NCI-H82 (cell line): ENCODE data around the gene CDKAL1.
"Not testable (repeated sequence)": the region's sequence is repeated elsewhere in the genome, so short reads cannot be mapped to it uniquely, and the experiment has no call there.

Source experiments
- DNase-seq: peaks from one replicate; lab custom pipeline; 2025; lab: John Stamatoyannopoulos, UW

The CDKAL1 gene

DNA sequence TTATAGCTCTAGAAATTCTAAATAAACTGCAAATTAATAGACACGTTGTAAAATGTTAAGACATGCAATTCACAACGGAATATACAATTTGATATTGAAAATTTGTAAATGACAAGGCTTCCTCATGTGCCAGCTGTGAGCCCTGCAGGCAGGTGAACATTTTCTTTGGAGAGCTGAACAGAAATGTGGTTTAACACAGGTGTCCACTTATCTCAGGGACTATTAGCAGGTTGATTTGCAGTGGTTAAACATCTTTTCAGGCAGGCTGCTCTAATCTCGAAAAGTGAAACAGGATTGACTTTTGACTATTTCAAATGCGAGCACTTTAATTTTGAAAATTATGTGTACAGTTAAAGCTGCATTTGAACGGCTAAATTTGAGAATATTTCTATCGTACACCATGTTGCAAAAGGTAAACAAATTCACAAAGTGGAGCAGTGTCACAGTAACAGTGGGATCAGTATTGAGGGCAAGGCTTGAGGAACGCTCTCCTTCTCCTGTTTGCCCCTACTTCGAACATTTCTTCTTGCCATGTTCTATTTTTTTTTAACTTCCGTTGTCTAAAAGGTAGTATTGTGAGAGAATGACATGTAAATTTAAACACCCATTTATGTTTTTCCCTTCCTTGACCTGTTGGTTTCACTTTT, 210.8 kb downstream of the CDKAL1 start:
- no peak for DNase-seq

DNA sequence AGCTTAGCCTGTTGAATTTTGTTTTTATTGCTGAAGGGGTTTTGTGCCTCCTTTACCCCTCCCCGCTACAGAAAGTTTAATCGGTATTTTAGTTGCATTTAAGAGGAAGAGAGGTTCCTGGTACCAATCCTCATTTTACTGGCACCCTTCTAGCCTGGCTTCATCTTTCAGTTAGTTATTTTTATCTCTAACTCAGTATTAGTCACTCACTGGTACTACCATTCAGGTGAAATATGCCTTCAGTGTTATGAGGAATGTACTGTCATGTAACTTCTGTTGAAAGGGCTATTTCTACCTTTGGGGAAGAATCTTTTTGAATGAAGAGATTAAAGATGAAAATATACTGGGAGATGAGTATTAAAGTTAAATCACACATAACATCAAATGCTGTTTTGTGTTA, 211.8 kb downstream of the CDKAL1 start:
- DNase-seq, result no peak

DNA sequence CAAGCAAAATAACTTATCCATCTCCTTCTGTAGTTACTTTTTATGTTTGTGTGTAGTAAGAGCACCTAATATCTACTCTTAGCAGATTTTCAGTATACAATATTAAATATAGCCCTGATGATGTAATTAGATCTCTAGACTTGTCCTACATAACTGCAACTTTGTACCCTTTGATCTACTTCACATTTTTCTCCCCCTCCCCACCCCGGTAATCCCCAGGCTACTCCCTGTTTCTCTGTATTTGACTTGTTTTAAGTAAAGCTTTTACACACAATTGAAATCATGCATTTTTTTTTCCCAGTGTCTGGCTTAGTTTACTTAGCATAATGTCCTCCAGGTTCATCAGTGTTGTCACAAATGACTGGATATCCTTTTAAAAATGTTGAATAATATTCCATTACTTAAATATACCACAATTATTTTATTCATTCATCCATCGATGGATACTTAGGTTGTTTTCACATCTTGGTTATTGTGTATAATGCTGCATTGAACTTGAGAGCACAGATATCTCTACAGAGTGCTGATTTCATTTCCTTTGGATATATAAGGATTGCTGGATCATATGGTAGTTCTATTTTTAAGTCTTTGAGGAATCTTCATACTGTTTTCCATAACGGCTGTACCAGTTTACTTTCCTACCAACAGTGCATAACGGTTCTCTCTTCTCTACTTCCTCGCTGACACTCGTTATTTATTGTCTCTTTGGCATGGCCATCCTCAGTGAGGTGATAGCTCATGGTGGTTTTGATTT, 212.7 kb downstream of the CDKAL1 start:
- DNase-seq, result no peak

DNA sequence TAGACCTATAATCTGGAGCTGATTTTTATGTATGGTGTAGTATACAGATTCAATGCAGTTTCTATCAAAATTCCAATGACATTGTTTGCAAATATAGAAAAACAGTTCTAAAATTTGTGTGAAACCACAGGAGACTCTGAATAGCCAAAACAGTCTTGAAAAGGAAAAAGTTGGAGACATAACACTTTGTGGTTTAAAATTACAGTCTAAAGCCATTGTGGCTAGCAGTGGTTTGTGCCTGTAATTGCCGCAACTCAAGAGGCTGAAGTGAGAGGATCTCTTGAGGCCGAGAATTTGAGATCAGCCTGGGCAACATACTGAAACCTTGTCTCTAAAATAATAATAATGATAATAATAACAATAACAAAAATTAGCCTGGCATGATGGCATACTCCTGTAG, 213.7 kb downstream of the CDKAL1 start:
- DNase-seq, result no peak

DNA sequence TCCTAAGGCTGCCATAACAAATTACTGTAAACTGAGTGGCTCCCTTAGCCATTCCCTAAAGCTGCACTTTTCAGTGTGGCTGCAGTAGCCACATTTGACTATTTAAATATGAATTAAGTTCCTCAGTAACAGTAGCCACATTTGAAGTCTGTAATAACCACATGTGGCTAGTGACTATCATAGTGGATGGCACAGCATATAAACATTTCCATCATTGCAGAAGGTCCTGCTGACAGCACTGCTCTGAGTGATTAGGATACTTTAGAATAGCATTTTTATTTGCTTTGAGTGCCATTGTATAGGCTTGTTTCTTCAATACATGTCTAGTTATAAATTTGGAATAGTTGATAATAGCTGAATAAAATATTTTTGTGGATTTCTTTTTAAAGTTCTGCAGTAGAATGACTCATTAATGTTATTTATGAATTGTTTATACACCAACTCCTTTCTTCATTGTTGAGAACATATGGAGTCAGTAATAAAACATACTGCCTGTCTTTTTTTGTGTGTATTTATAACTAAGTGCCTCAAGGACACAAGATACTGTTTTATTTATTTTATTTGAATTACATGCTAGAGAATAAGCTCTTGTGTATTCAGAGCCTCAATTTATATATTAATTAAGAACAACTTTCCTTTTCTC, 217.2 kb downstream of the CDKAL1 start:
- DNase-seq, result no peak

DNA sequence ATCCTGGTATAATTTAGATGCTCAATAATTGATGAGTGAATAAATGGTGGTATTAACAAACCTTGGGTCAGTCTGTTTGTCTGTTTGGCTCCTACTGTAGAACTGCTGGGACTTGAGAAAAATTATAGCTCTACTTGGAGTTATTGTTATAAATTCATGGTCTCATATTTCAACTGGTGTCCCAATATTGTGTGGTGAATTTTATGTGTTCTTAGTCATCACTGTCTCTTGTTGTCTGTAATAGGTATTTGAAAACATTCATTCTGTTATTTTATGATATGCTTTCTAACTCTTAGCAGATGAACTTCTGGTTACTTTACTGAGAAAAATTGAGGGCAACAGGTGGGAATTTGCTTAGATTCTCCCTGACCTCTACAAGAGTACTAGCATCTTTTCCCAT, 221.4 kb downstream of the CDKAL1 start:
- no peak for DNase-seq

DNA sequence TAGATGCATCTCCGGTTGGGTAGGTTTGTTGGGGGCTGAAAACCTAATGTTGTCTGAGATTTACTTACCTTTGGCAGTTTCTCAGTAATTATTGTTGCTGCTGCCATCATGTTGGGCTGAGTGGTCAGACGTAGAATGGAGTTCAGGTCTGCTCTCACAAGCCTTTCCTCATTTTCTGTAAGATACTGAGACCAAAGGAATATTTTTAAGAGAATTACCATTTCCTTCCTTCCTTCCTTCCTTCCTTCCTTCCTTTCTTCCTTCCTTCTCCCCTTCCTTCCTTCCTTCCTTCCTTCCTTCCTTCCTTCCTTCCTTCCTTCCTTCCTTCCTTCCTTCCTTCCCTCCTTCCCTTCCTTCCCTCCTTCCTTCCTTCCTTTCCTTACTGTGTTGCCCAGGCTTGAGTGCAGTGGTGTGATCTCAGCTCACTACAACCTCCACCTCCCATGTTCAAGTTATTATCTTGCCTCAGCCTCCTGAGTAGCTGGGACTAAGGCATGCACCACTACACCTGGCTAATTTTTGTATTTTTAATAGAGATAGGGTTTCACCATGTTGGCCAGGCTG, 222.4 kb downstream of the CDKAL1 start:
- not testable (repeated sequence) for DNase-seq

DNA sequence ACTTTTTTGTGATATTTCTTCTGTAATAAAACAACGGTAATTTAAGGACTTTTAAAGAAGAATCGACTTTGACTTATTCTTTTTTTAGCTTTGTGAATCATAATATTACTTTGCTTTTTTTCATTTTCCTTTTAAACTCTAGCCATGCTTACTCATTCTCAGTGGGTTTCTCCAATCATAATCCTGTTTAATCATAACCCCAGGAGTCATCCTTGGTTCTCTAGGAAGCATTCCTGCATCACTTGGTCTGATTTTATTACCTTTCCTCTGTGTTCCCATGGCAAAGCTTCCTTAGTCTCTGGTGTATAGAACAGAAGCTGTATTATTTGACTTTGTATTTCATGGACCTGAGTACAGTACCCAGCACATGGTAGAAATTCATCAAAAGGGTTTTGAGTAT, 223.5 kb downstream of the CDKAL1 start:
- DNase-seq, result no peak

DNA sequence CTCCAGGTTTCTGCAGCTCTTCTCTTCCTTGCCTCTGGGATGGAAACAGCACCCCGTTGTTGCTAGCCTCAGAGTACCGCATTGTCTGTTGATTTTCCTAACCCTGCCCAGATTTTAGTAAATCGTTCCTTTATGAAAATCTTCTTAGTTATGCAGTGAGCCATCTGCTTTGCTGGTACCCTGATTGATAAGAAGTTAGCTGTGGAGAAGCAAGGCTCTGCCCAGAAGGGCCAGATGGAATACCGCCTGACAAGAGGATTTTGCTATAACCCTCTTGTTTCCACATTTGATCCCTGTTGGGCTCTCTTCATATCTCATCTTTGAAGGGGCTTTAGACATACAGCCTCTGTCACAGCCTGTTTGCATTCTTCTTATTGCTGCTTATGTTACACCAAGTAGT, 229.0 kb downstream of the CDKAL1 start:
- DNase-seq, result peak; percentile 93

DNA sequence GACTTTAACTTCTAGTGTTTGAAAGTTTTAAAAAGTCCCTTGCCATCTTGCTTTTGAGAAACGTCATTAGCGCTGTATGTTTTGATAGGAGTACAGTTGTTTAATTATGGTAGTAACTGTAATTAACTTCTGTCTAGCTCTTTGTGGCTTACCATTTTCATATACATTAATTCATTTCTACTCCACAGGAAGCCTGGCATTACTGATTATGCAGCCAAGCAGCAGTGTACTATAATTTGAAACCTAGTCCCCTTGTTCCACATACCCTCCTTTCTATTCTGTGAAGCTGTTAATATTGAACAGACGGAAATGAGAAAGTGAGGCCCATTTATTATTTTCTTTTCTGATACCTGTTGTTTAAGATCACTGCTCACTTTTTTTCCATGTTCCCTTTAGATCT, 235.4 kb downstream of the CDKAL1 start:
- DNase-seq, result no peak

DNA sequence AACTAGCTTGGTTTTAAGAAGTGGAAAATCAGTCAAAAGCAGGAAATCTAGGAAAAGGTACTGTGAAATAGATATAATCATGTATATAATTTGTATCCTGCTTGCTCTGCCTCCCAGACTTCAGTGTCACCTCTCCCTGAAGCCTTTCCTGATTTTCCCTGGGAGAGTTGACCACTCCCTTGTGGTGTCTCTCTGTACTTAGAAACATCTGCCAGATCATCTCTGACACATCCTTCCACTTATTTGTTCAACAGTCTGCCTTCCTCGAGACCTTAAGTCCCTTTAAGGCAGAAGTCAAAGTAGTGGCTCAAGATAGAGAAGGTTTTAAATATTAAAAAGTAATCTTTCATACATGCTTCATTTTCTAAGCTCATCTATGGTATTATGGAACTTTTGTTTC, 236.5 kb downstream of the CDKAL1 start:
- peak; percentile 51 for DNase-seq

DNA sequence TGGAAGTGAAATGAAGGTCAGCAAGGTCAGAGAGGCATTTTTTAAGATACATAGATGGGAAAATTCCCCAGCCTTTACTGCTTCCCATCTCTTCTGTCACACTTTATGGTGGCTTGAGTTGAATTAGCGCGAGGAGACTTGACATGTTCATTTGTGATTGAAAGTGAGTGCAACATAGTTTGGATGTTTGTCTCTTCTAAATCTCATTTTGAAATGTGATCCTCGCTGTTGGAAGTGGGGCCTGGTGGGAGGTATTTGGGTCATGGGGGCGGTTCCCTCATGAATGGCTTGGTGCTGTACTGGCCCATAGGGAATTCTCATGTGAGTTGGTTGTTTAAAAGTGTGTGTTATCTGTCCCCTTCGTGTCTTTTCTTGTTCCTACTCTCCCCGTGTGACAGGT, 237.2 kb downstream of the CDKAL1 start:
- DNase-seq, result no peak

DNA sequence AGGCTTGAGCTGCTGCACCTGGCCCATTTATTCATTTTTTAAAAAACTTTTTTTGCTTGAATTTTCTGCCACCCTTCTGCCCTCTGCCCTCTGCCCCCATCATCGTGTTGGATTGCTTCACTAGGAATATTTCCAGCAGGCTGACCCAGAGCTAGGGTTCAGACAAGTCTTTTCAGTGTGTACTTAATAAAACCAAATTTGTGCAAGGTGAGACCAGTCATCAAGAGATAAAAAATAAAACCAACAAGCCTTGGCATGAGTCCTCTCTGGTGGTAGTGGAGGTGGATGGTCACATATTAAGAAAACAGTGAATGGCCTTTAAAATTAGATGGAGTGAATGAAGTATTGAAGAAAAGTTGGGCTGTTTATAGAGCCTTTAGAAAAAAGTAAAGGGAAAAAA, 239.6 kb downstream of the CDKAL1 start:
- DNase-seq, result no peak

DNA sequence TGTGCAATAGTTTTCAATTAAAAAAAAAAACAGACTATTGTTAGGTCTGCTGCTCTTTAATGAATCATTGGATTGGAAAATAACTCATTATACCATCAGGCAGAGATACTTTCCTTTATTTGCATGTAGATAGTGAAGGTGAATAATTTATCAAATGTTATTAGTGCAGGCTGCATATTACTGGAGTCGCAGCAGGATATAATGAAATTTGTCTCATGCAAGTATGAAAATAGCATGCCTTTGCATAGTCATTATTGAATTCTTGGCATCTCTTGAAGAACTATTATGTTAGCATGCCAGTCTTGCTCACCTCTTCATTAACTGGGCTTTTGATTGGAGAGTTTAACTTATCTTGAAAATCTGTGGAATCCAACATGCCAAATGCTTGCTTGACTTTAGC, 241.7 kb downstream of the CDKAL1 start:
- no peak for DNase-seq

DNA sequence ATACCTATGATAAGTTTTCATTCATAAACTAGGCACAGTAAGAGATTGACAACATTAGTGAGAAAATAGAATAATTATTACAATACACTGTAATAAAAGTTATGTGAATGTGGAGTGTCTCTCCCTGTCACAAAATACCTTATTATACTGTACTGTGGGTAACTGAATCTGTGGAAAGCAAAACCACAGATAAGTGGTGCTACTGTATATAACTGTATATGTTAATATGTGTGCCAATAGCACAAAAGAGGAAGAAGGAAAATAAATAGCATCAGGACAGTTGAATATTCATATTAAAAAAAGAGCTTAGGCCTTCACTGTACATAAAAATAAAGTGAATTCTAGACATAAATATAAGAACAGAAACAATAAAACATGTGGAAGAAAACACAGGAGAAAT, 243.5 kb downstream of the CDKAL1 start:
- no peak for DNase-seq

DNA sequence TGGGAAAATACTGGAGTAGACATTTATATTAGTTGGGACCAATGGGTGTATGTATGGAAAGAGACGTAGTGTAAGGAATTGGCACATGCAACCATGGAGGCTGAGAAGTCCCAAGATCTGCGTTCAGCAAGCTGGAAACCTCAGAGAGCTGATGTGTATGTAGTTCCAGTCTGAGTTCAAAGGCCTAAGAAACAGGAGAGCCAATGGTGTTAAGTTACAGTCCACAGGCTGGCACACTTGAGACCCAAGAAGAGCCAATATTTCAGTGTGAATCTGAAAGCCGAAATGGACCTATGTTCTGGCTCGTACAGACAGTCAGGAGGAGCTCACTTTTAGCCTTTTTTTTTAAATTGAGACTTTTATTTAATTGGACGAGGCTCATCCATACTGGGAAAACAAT, 244.2 kb downstream of the CDKAL1 start:
- DNase-seq, result no peak

DNA sequence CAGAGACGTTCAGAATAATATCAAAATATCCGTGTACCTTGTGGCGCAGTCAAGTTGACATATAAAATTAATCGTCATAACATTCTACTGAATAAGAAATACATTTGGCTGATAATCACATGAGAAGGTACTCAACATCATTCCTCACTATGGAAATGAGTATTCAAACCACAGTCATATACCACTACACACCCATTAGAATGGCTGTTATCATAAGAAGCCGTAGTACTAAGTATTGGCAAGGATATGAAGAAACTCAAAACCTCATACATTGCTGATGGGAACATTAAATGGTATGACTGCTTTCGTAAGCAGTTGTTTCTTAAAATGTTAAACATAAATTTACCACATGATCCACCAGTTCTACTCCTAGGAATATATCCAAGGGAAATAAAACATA, 244.7 kb downstream of the CDKAL1 start:
- no peak for DNase-seq

DNA sequence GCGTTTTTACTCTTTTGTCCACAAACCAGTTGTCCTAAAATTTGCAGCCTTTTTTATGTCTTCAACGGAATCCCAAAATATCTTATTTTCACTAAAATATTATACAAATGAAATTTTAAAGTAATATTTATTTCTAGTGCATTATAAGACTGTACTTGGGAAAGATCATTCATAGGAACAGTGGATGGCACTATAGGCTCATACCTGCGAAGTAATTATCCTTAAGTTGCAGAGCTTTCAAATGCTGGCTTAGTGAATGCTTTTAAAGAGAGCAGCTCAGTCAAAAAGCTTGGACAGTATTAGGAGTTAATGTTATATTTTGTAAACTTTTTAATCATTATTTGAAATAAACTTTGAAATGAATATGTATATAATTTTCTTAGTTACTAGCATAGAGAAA, 254.9 kb downstream of the CDKAL1 start:
- no peak for DNase-seq

DNA sequence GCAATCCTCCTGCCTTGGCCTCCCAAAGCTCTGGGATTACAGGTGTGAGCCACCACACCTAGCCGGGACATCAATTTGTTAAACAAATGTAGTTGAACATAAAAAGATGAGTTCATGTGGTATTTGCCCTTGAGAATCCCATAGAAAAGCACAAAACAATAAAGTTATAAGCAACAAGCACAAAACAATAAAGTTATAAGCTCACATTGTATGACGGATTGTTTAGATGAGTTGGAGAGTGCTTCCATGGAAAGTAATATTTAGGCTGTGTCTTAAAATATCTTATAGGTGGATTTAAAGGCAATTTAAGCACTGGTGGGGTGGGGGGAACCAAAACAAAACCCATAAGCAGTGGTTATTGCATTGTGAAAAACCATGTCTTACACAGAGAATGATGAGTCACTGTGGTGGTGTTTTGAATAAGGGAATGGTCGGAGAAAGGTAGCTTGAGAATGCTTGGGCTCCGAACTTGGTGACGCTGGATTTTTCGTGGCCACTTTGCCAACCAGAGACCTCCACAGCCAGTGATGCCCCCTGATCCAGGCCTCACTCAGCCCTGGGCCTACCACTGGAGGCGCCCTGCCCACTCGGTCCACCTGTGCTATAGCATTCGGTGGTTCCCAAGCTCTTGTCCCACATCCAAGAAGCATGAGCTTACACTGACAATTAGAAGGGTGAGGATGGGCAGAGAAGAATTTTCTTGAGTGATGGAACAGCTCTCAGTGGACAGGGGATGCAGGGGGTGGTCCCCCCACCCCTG, 256.0 kb downstream of the CDKAL1 start:
- DNase-seq, result no peak

DNA sequence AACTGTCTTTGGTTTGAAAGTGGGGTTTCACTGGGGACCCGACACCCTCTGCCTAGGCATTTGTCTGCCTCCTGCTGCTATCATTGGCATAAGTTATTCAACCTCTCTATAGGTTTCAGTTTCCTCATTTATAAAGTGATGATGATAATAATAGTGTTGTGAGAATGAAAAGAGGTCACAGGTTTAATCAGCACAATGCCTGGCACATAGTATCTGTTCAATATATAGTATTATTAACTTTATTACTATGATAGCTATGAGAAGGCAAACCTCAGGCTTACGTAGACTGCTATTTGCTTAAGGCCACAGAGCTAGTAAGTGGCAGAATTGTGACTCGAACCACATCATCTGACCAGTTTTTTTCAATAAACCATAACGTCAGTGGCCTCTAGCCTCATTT, 256.8 kb downstream of the CDKAL1 start:
- no peak for DNase-seq

DNA sequence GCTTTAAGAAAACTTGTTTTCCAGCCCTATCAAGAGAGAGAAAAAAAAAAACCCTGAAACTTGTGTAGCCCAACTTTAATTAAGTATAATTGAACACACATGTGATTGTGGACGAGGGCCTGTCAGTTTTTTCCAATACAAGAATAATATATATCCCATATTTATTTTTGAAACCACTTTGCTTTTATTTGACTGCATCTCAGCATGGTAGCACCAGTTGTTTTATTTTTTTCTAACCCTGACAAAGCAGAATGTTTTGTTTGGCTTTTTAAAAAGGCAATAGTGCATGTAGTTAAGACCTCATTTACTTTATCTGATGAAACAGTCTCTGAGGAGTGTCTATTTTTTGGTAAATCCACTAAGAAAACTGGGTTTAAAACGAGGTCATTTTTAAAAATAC, 257.7 kb downstream of the CDKAL1 start:
- no peak for DNase-seq

DNA sequence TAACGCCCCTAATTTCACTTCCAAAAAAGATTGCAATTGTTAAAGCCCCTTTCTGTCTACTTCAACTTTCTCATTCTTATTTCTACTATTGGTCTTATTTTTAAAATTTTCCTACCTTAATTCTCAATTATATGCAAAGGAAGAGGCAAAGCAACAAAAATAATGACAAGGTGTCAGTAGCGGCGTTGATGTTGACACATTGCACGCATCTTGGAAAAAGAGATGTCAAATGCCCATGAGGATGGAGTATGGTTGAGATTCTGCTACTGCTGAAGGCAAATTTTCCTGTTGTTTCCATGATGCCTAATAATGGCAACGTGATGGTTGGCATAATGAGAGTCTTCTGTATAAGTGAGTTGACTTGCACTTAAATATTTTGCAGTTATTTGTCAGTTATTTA, 258.9 kb downstream of the CDKAL1 start:
- DNase-seq, result no peak
